ENCODE results near the gene CHRNB2.
A peak's percentile ranks its signal among the peaks of the same experiment; 100 is the strongest.
"Not testable (repeated sequence)": the region's sequence is repeated elsewhere in the genome, so short reads cannot be mapped to it uniquely, and the experiment has no call there.

Gene CHRNB2

GRCh38 chr1:154529308-154529707, 38.3 kb upstream of the CHRNB2 start:
- Histone ChIP-seq H3K27me3 (no peaks in the 10 kb centered on the region), H3K4me1 (no peaks in the 10 kb centered on the region), H3K4me3 (ENCODE audit: low read depth, low read length) (no peak overlapping the region), H3K36me3 (no peaks in the 10 kb centered on the region), H3K9me3 (no peaks in the 10 kb centered on the region; the same call in 1 of the 2 replicates)
- TF ChIP-seq, protein P1, sequence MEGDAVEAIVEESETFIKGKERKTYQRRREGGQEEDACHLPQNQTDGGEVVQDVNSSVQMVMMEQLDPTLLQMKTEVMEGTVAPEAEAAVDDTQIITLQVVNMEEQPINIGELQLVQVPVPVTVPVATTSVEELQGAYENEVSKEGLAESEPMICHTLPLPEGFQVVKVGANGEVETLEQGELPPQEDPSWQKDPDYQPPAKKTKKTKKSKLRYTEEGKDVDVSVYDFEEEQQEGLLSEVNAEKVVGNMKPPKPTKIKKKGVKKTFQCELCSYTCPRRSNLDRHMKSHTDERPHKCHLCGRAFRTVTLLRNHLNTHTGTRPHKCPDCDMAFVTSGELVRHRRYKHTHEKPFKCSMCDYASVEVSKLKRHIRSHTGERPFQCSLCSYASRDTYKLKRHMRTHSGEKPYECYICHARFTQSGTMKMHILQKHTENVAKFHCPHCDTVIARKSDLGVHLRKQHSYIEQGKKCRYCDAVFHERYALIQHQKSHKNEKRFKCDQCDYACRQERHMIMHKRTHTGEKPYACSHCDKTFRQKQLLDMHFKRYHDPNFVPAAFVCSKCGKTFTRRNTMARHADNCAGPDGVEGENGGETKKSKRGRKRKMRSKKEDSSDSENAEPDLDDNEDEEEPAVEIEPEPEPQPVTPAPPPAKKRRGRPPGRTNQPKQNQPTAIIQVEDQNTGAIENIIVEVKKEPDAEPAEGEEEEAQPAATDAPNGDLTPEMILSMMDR (IDR thresholded peaks at IDR 0.05; ENCODE audit: low read depth, low read length), result no peak
- DNase-seq, result no peak

GRCh38 chr1:154531950-154532349, 35.6 kb upstream of the CHRNB2 start:
- H3K27me3 ChIP-seq; DNase-seq; H3K9me3 ChIP-seq; H3K36me3 ChIP-seq; H3K4me3 ChIP-seq (ENCODE audit: low read depth, low read length); H3K4me1 ChIP-seq: not testable (repeated sequence)

GRCh38 chr1:154533952-154534844, 33.4 kb upstream of the CHRNB2 start:
- DNase-seq, result peak; percentile 60
- Histone ChIP-seq H3K27me3 (no peaks in the 10 kb centered on the region; the same call in 1 of the 2 replicates), H3K36me3 (no peaks in the 10 kb centered on the region)

GRCh38 chr1:154536570-154536969, 31.0 kb upstream of the CHRNB2 start:
- H3K4me1 ChIP-seq, result no peaks in the 10 kb centered on the region; the same call in 1 of the 2 replicates
- H3K27me3 ChIP-seq, result no peaks in the 10 kb centered on the region; the same call in 1 of the 2 replicates
- no peak for DNase-seq
- TF ChIP-seq, protein P1 (IDR thresholded peaks at IDR 0.05; ENCODE audit: low read depth, low read length), result no peak
- no peaks in the 10 kb centered on the region; the same call in 1 of the 2 replicates for H3K9me3 ChIP-seq
- H3K36me3 ChIP-seq, result no peaks in the 10 kb centered on the region
- no peak overlapping the region for H3K4me3 ChIP-seq (ENCODE audit: low read depth, low read length)

More at GRCh38 chr1:154533952-154534844, 33.4 kb upstream of the CHRNB2 start:
- no peaks in the 10 kb centered on the region; the same call in 1 of the 2 replicates for H3K9me3 ChIP-seq
- H3K4me1 ChIP-seq, result no peaks in the 10 kb centered on the region; the same call in 1 of the 2 replicates
- TF ChIP-seq, protein P1 (IDR thresholded peaks at IDR 0.05; ENCODE audit: low read depth, low read length), result peak; percentile 80
- no peak overlapping the region for H3K4me3 ChIP-seq (ENCODE audit: low read depth, low read length)

DNA sequence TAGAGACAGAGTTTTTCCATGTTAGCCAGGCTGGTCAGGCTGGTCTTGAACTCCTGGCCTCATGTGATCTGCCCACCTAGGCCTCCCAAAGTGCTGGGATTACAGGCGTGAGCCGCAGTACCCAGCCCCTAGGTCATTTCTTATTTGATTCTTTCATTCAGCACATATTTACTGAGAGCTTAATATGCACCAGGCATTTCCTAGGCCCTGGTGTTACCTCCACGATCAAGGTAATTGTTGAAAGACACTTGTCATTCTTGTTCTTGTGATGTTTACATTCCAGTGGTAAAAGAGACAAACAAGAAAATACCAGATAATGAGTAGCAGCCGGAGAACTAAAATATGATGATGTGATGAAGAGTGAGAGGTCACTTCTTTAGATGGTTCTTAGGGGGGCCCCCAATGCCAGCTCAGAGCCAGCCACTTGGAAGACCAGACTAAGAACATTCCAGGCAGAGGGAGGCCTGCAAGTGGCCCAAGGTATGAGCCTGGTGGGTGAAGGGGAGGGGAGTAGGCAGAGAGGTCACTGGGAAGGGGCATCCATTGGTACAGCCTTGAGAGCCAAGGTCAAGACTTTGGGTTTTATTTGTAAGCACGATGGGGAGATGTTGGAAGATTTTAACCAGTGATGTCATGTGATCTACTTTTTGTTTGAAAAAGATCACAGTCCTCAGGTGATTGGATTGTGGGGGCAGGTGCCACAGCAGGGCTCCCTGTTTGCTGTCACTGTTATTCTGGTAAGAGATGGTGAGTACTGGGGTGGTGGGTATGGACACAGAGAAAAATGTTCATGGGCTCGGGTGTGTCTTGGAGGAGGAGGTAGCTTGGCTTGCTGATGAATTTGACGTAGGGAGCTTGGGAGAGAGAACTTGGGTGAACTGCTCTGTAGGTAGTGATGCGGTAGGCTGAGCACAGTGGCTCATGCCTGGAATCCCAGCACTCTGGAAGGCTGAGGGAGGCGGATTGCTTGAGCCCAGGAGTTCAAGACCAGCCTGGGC, 27.8 kb upstream of the CHRNB2 start:
- no peaks in the 10 kb centered on the region for H3K9me3 ChIP-seq
- H3K27me3 ChIP-seq, result no peaks in the 10 kb centered on the region; the same call in 1 of the 2 replicates
- no peaks in the 10 kb centered on the region for H3K36me3 ChIP-seq
- TF ChIP-seq, protein P1 (IDR thresholded peaks at IDR 0.05; ENCODE audit: low read depth, low read length), result no peak
- no peaks in the 10 kb centered on the region; the same call in 1 of the 2 replicates for H3K4me1 ChIP-seq
- DNase-seq, result no peak
- H3K4me3 ChIP-seq (ENCODE audit: low read depth, low read length), result no peak overlapping the region

DNA sequence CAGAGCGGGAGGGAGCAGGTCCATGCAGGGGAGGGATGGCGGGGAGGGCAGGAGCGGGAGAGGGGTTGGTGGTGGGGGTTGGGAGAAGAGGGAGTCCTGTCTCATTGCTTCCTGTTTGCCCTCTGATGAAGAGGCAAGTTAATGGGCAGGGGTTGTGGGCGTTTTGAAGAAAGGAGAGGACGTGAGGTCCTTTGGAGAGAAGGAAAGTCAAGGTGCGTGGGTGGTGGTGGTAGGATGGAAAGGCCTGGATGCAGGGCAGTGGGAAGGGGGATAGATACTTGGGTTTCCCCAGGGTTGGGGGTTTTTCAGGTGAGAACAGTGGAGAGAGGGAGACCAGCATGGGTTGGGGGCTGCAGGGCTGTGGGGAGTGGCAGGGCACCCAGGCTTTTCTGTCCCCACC, 26.3 kb upstream of the CHRNB2 start:
- DNase-seq, result no peak
- H3K27me3 ChIP-seq, result no peaks in the 10 kb centered on the region
- H3K4me1 ChIP-seq, result no peaks in the 10 kb centered on the region
- no peak overlapping the region for H3K4me3 ChIP-seq (ENCODE audit: low read depth, low read length)
- H3K36me3 ChIP-seq, result no peaks in the 10 kb centered on the region
- TF ChIP-seq, protein P1 (IDR thresholded peaks at IDR 0.05; ENCODE audit: low read depth, low read length), result no peak
- H3K9me3 ChIP-seq, result no peaks in the 10 kb centered on the region

Data from BE2C (cell line).